K562 (cell line): ENCODE measurements around the gene MRPL58. TPM values are rescaled to one million over a fixed set of nuclear protein-coding genes. Genes with fewer than 3 reads are reported as not detected.

Source experiments
- ATF1 ChIP-seq, 2 experiments: fragments of 450-650 bp in 1 of 2; IDR thresholded peaks; 2 replicates each; pipeline ENCODE4 v1.6.1; 2016; ENCODE audit warnings: missing compliant biosample characterization in 1 of 2, missing genetic modification characterization in 1 of 2
- CHCHD3 ChIP-seq: fragments of 250-450 bp; sonication (Bioruptor Pico); IDR thresholded peaks from 2 replicates; pipeline ENCODE4 v2.1.2; 2022; ENCODE audit warnings: mild to moderate bottlenecking
- E2F8 ChIP-seq: fragments of 450-650 bp; IDR thresholded peaks from 2 replicates; pipeline ENCODE4 v1.7.1; 2018; ENCODE audit warnings: mild to moderate bottlenecking, low read depth; ENCODE audit not compliant: partially characterized antibody
- EP400 ChIP-seq: fragments of 450-650 bp; IDR thresholded peaks from 2 replicates; pipeline ENCODE4 v1.6.1; 2017; ENCODE audit warnings: antibody characterized with exemption, mild to moderate bottlenecking, moderate library complexity
- MEIS2 ChIP-seq: fragments of 450-650 bp; IDR thresholded peaks from 2 replicates; pipeline ENCODE4 v1.6.1; 2014; ENCODE audit warnings: mild to moderate bottlenecking; ENCODE audit not compliant: partially characterized antibody
- NELFE ChIP-seq: IDR thresholded peaks from 2 replicates; pipeline ENCODE4 v1.6.1; 2011; ENCODE audit warnings: mild to moderate bottlenecking; ENCODE audit not compliant: insufficient read depth, insufficient read length
- PHF20 ChIP-seq: fragments of 450-650 bp; IDR thresholded peaks from 2 replicates; pipeline ENCODE4 v1.6.1; 2018; ENCODE audit not compliant: partially characterized antibody
- RBM25 ChIP-seq: fragments of 200-400 bp; formaldehyde crosslinking; IDR thresholded peaks from 2 replicates; pipeline ENCODE4 v1.6.1; 2018; ENCODE audit warnings: low read length, low read depth, moderate library complexity; ENCODE audit not compliant: severe bottlenecking
- SIX5 ChIP-seq, 2 experiments: IDR thresholded peaks; 2 replicates each; pipeline ENCODE4 v1.6.1; 2011; ENCODE audit warnings: low read length in 2 of 2, borderline replicate concordance in 1 of 2, low read depth in 1 of 2, mild to moderate bottlenecking in 1 of 2, moderate library complexity in 1 of 2; ENCODE audit not compliant: insufficient read depth in 1 of 2
- SNAPC5 ChIP-seq: fragments of 250-450 bp; sonication (Bioruptor Pico); IDR thresholded peaks from 2 replicates; pipeline ENCODE4 v1.8.0; 2021; ENCODE audit warnings: moderate library complexity, mild to moderate bottlenecking, inconsistent platforms
- SP2 ChIP-seq: IDR thresholded peaks from 2 replicates; pipeline ENCODE4 v1.6.1; 2011; ENCODE audit warnings: mild to moderate bottlenecking, low read depth, low read length, moderate library complexity; ENCODE audit not compliant: poor library complexity, severe bottlenecking; ENCODE audit errors: extremely low read depth
- TEAD2 ChIP-seq: fragments of 450-650 bp; IDR thresholded peaks from 2 replicates; pipeline ENCODE4 v1.6.1; 2016; ENCODE audit warnings: missing genetic modification characterization, control low read depth, missing compliant biosample characterization
- ZBTB40 ChIP-seq, 2 experiments: fragments of 450-650 bp in 1 of 2; sonication (generic) in 1 of 2; formaldehyde crosslinking in 1 of 2; IDR thresholded peaks; 2 replicates each; pipeline versions ENCODE4 v1.7.1 to v1.9.0; 2016 to 2022; ENCODE audit warnings: inconsistent platforms in 1 of 2, mild to moderate bottlenecking in 1 of 2, missing genetic modification reagents in 1 of 2
- ZNF583 ChIP-seq: fragments of 250-450 bp; sonication (Bioruptor Pico); IDR thresholded peaks from 2 replicates; pipeline ENCODE4 v1.4.0; 2020
- polyA plus RNA-seq, 8 experiments: library from polyadenylated mRNA; depleted of rRNA in 4 of 8; stranded (reverse) in 5 of 8; unstranded in 3 of 8; fragments of >200 nt; fragmentation: Nextera tagmentation in 2 of 8; fragmentation: Illumina TruSeq in 1 of 8; extraction: Ambion mirVana in 2 of 8; extraction: Trizol in 1 of 8; gene quantifications; 2 replicates each; pipeline versions ENCODE4 v1.2.1 to v1.2.3, GENCODE V29; 2011 to 2014; ENCODE audit warnings: inconsistent platforms in 1 of 8, missing spikeins in 1 of 8
- total RNA-seq, 7 experiments: library from RNA; depleted of rRNA in 6 of 7; stranded (reverse); fragments of >200 nt in 6 of 7; fragmentation: Illumina TruSeq in 2 of 7; extraction: Trizol in 2 of 7; gene quantifications; 2 replicates each; pipeline versions ENCODE4 v1.2.1 to v1.2.3, GENCODE V29; 2011 to 2021; ENCODE audit warnings: low replicate concordance in 1 of 7

MRPL58 gene
- total and polyA plus RNA-seq, 9 of the 15 experiments (the other 6 are each of a cell fraction or from before 2014, with no cell fraction given) = 30.8 to 107 (median 72.4) TPM

- peak; percentile 67 for TF ChIP-seq PHF20
- no peak for TF ChIP-seq ATF1 (CRISPR knock-in tag; IDR thresholded peaks at IDR 0.05)
- TF ChIP-seq ATF1 (tag; IDR thresholded peaks at IDR 0.05) = peak; percentile 93
- no peak for TF ChIP-seq MEIS2
- TF ChIP-seq NELFE = no peak
- TF ChIP-seq RBM25 = peak; percentile 96
- TF ChIP-seq SP2 = peak; percentile 94
- no peak for TF ChIP-seq CHCHD3
- peak; percentile 71 for TF ChIP-seq E2F8
- TF ChIP-seq ZBTB40 (IDR thresholded peaks at IDR 0.05) = peak; percentile 98
- TF ChIP-seq ZBTB40 (CRISPR knock-in tag; IDR thresholded peaks at IDR 0.05) = no peak
- TF ChIP-seq SNAPC5 (CRISPR knock-in tag) = no peak
- TF ChIP-seq SIX5 (IDR thresholded peaks at IDR 0.05; ENCODE audit: borderline replicate concordance in 1 of 2, insufficient read depth in 1 of 2, low read depth in 1 of 2, low read length in 2 of 2) = peak in 1 of 2 experiments; percentile 35; a peak in 2 of 4 replicates
- TF ChIP-seq TEAD2 = no peak
- no peak for TF ChIP-seq ZNF583 (CRISPR knock-in tag)
- TF ChIP-seq EP400 = peak; percentile 77
Observed at GRCh38 chr17:75046407-75047289, 34.2 kb downstream of the MRPL58 start, which contains the start of the genes ATP5PD and KCTD2 (continued).
